Fibroblast of villous mesenchyme (primary cell): ENCODE measurements around the gene SLX4. TPM values are rescaled to one million over a fixed set of nuclear protein-coding genes. Genes with fewer than 3 reads are reported as not detected.

Experiments used
- DNase-seq: peaks from one replicate; pipeline ENCODE4 v3.0.0-alpha.2; 2010; ENCODE audit warnings: low read depth
- H3K4me3 ChIP-seq: 2 replicates; pipeline ENCODE4 v1.5.1; 2011; ENCODE audit warnings: low read depth, mild to moderate bottlenecking, low read length
- CTCF ChIP-seq: IDR thresholded peaks from 2 replicates; pipeline ENCODE4 v1.5.1; 2012; ENCODE audit warnings: low read depth, mild to moderate bottlenecking, low read length; ENCODE audit not compliant: insufficient read depth
- total RNA-seq: library from RNA; depleted of rRNA; stranded (reverse); fragments of >200 nt; gene quantifications from 2 replicates; pipeline ENCODE4 v1.2.3, GENCODE V29; 2012

Gene SLX4
- total RNA-seq, 1 donor, result 7.3 TPM

GRCh38 chr16:3607161-3607560, 4.2 kb downstream of the SLX4 start:
- H3K4me3 ChIP-seq, result no peak overlapping the region
- DNase-seq, result no peak
- no peak for TF ChIP-seq CTCF

GRCh38 chr16:3606441-3606840, 5.0 kb downstream of the SLX4 start:
- H3K4me3 ChIP-seq, result no peak overlapping the region
- no peak for TF ChIP-seq CTCF
- no peak for DNase-seq

GRCh38 chr16:3602320-3602653, 9.1 kb downstream of the SLX4 start:
- no peak for DNase-seq
- no peak for TF ChIP-seq CTCF
- no peak overlapping the region for H3K4me3 ChIP-seq

GRCh38 chr16:3601614-3602319, 9.6 kb downstream of the SLX4 start:
- DNase-seq, result no peak
- no peak for TF ChIP-seq CTCF
- no peak overlapping the region for H3K4me3 ChIP-seq

GRCh38 chr16:3599922-3600321, 11.5 kb downstream of the SLX4 start:
- no peak for DNase-seq
- no peak overlapping the region for H3K4me3 ChIP-seq
- TF ChIP-seq CTCF, result no peak

- no peak overlapping the region for H3K4me3 ChIP-seq
- DNase-seq, result no peak
- TF ChIP-seq CTCF, result no peak
Observed at GRCh38 chr16:3599121-3599520, 12.3 kb downstream of the SLX4 start.

- no peak for DNase-seq
- TF ChIP-seq CTCF, result no peak
- H3K4me3 ChIP-seq, result no peak overlapping the region
Observed at GRCh38 chr16:3598236-3598635, 13.2 kb downstream of the SLX4 start.
